HG03095 (cell line): ENCODE data around the gene FOXQ1.
"Not testable (repeated sequence)": the region's sequence is repeated elsewhere in the genome, so short reads cannot be mapped to it uniquely, and the experiment has no call there.

Experiments used
- ATAC-seq: cut with Tn5 transposase; IDR thresholded peaks from one replicate; pipeline ENCODE4 v1.9.1; 2021; ENCODE audit warnings: moderate library complexity; ENCODE audit not compliant: unreplicated experiment

The FOXQ1 gene

GRCh38 chr6:1361717-1362116 lies 49.8 kb downstream of the FOXQ1 start:
- ATAC-seq, result not testable (repeated sequence)

- no peak for ATAC-seq
Measured at GRCh38 chr6:1362643-1363042, 50.7 kb downstream of the FOXQ1 start.

- no peak for ATAC-seq
Measured at GRCh38 chr6:1363298-1363697, 51.4 kb downstream of the FOXQ1 start.

GRCh38 chr6:1363729-1364572 lies 52.1 kb downstream of the FOXQ1 start:
- no peak for ATAC-seq
